ENCODE results near the gene UBAC2.

UBAC2 gene

DNA sequence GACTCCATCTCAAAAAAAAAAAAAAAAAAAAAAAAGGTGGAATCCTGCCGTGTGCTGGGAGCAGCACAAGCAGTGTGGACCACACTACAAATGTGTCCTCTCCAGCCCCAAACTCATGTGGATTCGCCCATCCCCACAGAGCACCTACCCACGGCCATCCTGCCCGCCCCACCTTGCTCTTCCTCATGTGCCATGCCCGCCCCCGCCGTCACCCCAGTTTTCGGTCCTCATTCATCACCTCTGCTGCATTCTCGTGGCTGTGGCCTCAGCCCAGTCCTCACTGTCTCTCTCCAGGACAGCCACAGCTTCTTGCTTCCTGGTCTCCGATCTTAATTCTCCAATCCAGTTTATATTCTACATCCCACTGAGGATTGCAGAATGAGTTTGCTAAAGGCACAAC, 220.6 kb downstream of the UBAC2 start:
- no peak for DNase-seq

DNA sequence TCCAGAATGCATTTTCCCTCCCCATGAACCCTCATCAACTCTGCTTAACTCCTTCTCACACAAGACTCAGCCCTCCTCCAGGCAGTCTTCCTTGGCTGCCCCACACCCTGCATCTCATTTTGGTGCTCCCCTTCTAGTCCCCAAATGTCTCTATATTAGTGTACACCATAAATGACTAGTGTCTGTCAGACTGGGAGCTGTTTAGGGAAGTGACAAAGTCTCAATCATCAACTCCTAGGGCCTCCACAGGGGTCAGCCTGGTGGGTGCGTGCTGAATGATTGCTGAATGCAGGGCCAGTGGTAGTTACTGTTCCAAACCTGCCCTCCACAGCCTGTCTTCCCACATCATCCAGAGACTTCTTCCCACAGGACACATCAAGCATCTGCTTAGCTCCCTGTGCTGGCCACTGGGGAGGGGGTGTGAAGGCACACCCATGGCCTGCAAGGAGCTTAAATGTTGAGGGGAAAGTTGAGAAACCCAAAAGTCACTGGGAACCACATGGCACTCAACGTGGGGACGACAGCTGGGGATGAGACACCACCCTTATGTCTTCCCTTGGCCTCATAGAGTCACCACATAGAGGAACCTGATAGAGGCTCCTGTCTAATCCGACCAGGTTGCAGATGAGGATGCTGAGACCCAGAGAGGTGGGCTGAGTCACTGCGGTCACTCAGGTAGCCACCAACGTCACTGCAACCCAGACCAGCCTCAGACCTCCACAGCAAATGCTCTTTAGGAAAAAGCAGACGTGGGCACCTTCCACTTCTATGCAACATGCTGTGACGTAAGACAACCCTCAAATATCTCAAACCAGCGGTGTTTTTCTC, 221.3 kb downstream of the UBAC2 start:
- DNase-seq = no peak

GRCh38 chr13:99422586-99423220, 222.0 kb downstream of the UBAC2 start:
- no peak for DNase-seq

- DNase-seq = no peak
Measured at GRCh38 chr13:99425485-99426341, 225.1 kb downstream of the UBAC2 start.

DNA sequence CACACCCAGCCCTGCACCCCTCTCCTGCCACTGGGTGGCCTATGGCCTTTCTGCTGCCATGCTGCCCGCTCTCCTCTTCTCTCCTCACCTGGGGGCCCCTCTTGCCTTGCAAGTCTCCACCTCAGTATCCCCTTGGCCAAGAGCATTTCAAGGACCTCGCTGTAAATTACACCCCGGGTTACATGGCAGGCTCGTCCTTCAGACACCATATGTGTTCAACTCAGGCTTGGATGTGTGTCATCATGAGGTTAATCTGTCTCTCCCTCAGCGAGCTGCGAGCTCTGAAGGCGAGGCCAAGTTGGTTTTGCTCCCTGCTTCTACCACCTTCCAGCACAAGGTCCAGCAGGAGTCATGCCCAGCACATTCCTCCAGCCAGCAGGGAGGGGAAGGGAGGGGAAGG, 225.8 kb downstream of the UBAC2 start:
- DNase-seq = no peak

- no peak for DNase-seq
Measured at GRCh38 chr13:99429670-99430069, 229.0 kb downstream of the UBAC2 start.

DNA sequence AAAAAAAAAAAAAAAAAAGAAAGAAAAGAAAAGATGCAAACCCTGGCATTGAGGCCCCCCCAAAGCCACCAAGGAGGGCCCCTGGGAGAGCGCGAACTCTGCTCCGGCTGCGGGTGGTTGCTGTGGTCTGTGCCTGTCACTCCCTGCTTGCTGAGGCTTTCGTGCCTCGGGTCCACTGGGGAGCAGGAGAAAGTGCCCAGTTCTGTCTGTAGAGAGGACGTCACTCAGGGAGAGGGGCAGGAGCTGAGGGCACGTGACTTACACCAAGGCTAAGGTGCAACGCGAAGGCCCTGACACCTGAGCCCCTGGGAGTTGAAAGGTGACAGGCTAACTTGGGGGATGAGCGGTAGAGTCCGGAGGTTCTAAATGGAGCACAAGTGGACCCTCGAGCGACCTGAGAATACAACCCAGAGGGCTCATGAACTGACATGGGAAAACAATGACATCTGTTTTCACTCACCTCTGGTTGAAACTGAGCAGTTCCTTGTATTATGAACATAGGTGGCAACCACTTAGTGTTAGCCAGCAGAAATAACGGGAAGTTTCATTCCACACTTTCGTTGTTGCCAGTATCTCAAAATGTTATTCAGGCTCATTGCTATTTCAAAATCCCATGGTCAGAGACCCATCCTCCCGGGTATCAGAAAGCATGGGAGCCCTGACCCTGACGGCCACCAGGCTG, 231.4 kb downstream of the UBAC2 start:
- DNase-seq = no peak

GRCh38 chr13:99432609-99433542, 232.2 kb downstream of the UBAC2 start:
- peak; percentile 78 for DNase-seq

- DNase-seq = no peak
Measured at GRCh38 chr13:99433543-99434075, 233.0 kb downstream of the UBAC2 start.

DNA sequence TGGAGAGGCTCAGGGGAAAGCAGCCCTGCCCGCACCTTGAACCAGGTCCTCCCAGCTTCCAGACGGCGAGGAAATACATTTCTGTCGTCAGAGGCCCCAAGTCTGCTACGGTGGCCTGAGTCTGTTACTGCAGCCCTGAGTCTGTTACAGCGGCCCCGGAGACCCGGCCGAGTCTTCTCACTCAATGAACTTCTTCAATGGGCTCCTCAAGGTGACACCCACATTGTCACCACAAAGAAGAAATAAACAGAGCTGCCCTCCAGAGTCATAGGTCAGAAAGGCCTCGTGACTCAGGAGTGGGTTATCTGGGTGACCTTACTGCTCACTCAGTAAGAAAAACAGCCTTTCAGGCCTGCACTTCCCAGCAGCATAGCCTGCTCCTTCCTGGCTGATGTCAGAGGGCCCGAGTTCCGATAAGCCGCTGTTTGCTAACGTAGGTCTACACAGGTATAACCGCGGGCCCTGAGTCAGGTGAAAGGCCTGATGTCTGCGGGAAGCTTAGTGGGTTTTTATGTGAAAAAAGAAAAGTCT, 233.7 kb downstream of the UBAC2 start:
- no peak for DNase-seq

DNA sequence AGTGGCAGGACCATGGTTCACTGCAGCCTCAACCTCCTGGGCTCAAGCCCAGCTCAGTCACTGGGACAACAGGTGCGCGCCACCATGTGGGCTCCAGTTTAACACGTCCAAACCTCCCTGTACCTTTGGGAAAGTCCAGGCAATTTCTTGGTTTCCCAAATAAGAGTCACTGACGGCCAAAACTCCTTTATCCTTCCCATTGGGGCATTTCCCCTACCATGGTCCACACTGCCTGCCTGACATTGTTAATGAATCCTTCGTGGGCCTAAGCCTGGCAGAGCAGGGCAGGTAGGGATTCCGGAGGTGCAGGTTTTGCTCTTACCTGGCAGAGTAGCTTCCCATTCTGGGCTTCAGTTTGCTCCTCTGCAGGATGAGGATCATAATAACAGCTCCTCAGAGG, 234.5 kb downstream of the UBAC2 start:
- no peak for DNase-seq

GRCh38 chr13:99435998-99436397, 235.3 kb downstream of the UBAC2 start:
- DNase-seq = no peak
